Keratinocyte (primary cell): ENCODE results near the gene CNPPD1.
"Not testable (repeated sequence)": the region's sequence is repeated elsewhere in the genome, so short reads cannot be mapped to it uniquely, and the experiment has no call there.

ENCODE experiments used
- CTCF ChIP-seq, 3 experiments: IDR thresholded peaks in 1 of 3; conservative IDR thresholded peaks in 1 of 3; optimal IDR thresholded peaks in 1 of 3; 2 replicates in 2 of 3; 3 replicates in 1 of 3; pipeline versions ENCODE3 to v1.5.1; 2011; ENCODE audit warnings: low read length in 3 of 3, mild to moderate bottlenecking in 3 of 3, moderate library complexity in 2 of 3, control low read depth in 1 of 3, inconsistent platforms in 1 of 3; ENCODE audit not compliant: insufficient read depth in 2 of 3; ENCODE audit errors: extremely low read depth in 1 of 3
- EZH2 ChIP-seq: IDR thresholded peaks from one replicate; pipeline ENCODE4 v1.6.1; 2012; ENCODE audit warnings: inconsistent platforms, mild to moderate bottlenecking, low read length, moderate library complexity

GRCh38 chr2:219200502-219201326, 24.0 kb upstream of the CNPPD1 start:
- not testable (repeated sequence) for TF ChIP-seq CTCF (optimal IDR thresholded peaks at IDR 0.05 in 1 of 3, IDR thresholded peaks at IDR 0.05 in 1 of 3, conservative IDR thresholded peaks at IDR 0.05 in 1 of 3; ENCODE audit: extremely low read depth in 1 of 3, insufficient read depth in 2 of 3, low read length in 3 of 3); EZH2
